Activated effector memory CD4-positive, alpha-beta T cell treated with anti-CD3 and anti-CD28 coated beads, Interleukin-2, amount 50 U/mL, for 16 hours (primary cell): Measurements from ENCODE around the gene GORASP1.

Experiments
- DNase-seq: peaks from one replicate; pipeline ENCODE4 v3.0.0-alpha.2; 2020

The GORASP1 gene

DNA sequence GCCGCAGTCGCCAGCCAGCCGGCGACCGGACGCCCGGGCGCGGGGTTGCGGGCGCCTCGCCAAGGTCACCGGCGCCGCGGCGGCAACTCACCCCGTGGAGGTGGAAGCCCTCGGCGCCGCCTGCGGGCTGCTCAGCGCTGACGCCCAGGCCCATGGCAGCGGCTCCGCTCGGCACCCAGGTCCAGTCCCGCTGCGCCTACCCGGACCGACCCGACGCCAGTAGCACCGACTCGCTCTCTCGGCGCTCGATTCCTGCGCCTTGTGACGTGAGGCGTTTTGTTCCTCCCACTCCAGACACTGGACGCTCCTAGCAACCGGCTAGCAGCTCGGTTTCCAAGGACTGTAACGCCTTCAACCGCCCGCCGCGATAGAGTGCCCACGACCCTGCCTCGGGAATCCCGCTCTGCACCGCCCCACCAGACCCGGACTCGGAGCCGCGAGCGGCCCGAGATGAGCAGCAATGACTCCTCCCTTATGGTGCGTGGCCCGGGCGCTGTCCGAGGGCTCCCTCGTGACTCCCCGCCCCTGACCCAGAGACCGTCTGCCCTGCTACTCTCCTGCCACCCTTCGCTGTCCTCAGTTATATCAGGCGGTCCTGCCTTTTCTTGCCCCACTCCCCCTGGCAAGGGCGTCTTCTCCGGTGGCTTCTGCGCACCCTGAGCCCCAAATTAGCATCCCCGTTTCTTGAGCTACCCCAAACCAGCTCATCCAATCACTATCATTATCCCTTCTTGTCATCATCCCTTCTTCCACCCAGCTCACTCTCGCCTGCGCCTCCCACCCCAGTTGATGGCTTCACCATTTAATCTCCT, at the start of gene GORASP1, which contains the start of gene TTC21A:
TSS of gene GORASP1 (minus strand) at position 240 of the 812 bp plus-strand sequence. CDS start at position 154, 86 bp downstream.
TSS of gene TTC21A (plus strand) at position 293 of the 812 bp plus-strand sequence. CDS start at position 451, 158 bp downstream.
- DNase-seq = peak; percentile 87

DNA sequence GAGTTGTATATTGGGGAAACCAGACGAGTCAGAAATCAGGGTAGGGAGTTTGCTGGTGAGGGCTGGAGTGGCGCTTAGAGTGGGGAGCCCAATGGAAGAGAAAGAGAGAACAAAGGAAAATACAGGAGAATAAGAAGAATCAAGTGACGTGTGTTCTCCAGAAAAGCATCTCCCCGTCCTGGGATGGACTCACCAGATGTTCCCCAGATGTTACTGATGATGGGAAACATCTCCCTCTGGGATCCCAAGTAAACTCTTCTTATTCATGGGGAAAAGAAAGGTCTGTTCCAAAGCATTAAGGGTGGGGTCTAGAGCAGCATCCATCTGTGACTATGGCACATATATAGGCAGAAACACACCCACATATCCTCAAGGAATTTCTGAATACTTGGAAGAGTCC, 49.0 kb upstream of the GORASP1 start:
- DNase-seq = no peak

DNA sequence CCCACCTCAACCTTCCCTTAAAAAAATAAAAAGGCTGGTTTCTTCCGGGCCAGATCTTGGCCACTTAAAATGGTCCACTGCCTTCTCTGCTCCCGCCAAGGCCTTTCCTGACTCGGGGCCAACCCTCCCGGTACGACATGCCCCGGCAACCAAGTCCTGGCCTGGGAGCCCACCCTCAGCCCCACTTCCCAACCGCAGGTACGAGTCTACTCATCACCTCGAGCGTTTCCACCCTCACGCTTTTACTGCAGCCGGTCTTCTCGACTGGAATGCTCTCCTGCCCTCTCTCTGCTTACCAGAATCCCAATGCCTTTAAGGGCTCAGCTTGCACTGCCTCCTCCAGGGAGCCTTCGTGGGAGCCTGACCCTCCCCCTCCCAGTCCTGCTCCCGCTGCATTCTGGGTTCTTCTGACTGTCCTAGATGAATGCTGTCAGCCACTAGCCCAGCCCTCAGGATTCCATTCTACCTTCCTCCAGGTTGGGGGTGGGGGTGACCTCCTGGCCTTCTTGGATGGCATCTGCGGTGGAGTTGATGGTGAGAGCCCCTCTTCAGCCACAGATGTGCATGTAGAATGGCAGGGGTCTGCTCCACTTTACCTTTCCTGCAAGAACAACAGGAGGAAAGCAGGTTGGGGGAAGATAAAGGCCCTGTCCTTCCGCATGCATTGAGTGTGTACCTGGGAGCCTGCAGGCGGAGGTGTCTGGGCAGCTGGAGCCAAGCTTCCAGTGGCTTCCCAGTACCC, 47.0 kb upstream of the GORASP1 start:
- no peak for DNase-seq

DNA sequence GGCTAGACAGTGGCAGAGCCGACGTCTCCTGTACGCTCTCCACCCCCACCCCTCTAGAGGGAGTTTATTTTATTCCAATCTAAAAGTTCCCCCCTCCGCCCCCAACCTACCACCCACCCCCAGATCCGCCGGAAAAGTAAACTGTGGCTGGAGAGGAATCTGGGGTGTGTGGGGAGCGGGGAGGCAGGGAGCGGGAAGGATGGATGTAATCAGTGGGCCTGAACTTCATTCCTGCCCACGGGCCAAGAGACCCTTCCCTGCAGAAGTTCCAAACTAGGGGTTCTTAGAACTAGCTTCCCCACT, 46.5 kb upstream of the GORASP1 start:
- no peak for DNase-seq

DNA sequence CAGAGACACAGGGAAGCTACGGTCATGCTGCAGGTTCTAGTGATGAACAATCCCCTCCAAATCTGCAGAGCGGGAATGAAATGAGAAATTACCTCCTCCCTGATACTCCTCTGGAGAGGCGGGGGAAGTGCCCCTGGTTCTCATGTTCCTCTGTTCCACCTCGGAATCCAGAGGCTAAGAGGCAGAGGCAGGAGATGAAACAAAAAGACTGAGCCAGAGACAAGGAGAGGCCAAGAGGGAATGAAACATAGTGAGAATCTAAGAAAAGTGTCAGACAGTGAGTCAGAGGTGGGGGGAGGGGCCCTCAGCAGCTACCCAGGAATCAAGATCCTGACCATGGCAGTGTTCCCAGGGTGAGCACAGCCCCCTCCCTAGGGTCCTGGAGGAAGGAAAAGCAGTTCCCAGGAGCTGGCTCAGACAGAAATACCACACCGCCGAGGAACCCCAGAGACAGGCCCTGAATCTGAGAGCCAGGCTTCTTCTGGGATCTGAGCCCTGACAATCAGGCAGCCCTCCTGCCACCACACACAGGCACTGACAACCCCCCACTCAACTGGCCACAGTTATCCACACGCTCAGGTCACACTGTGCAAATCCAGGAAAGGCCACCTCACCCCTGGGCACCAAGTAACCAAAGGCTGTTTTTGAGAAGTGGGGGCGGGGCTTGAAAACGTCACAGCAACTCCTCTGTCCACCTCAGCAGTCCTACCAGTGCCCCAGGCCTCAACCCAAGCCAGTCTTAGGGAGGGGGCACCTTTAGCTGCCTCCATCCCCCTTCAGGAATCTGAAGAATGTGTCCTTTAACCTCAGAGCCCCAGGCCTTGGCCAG, 43.6 kb upstream of the GORASP1 start:
- DNase-seq = peak; percentile 88

DNA sequence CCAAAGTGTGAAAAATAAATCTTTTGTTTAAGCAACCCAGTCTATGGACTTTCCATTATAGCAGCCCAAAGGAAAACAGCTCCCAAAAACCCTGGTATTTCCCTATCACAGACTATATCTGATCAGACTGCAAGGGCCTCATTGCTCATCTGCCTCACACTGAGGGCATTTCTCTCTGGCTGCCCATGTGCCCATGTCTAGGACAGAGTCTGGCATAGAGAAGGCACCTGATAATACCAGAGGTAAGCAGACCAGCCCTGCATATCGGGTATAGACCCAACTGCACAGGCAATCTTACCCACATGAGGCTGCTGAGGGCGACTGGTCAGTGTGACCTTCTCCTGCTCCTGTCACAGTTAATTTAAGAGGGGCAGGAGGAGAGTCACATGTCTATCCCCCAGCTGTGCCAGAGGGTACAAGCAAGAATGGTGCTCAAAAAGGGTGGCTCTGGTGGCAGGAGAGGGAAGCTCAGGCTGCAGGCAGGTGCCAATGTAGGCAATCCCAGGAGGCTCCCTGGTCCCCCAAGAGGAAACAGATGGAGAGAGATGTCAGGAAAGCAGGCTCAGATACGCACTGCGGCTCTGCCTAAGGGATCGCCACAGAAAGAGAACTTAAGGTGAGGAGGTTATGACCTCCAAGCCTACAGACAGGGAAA, 42.8 kb upstream of the GORASP1 start:
- DNase-seq = no peak

DNA sequence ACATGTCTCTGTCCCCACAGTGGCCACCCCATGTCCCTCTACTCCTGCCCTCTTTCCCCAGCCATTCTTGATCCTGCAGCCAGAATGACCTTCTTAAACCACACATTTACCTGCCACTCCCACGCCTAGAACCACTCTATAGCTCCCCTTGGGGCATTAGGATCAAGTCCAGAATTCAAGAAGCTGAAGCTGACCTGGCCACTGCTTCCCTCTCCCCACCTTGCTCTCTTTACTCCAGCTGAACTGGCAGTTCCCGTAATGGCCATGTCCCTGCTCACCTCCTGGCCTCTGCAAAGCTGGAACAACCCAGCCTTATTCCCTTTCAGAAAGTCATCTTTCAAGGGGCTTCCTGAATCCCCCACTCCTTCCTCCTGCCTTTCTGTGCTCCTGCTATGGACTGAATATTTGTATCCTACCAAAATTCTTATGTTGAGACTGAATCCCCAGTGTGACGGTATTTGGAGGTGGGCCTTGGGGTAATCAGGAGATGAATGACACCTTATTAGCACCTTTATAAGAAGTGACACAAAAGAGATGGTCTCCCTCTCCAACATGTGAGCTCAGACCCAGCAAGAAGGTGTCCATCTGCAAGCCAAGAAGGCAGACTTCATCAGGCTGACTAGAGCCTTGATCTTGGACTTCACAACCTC, 42.2 kb upstream of the GORASP1 start:
- DNase-seq = no peak

DNA sequence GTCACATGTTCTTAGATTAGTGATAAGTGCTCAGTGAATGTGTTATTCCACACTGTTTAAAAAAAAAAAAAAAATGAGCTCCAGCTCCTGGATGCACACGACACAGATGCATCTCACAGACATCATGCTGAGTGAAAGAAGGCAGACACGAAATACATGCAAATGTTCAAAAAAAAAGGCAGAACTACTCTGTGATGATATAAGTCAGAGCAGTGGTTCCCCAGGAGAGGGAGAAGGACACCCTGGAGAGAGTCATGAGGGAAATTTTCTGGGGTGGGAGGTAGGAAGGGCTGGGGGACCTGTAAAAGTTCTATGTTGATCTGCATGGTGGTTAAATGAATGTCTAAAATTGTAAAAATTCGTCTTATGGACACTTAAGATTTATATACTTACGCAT, 41.6 kb upstream of the GORASP1 start:
- no peak for DNase-seq

DNA sequence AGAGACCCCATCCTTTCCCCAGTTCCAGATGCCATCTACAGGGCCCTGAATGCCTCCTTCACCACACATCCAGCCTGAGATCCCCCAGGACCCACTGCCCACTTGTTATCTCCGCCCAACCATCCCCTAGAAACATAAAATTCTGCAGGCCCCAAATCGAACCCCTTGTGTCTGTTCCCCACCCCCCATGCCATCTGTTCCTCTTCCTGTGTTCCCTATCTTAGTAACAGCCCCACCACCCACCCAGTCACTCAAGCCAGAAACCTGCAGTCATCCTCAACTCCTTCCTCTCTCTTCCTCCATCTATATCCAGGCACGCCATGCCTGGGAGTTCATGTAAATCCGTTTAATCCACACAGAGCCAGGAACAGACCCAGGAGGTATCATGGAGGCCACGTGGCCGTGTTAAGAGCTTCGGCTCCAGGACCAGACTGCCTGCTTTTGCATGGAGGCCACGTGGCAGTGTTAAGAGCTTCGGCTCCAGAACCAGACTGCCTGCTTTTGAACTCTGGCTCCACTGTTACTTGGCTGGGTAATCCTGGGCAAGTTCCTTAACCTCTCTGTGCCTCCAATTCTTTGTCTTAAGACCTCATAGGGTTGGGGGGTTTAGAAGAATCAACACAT, 41.1 kb upstream of the GORASP1 start:
- DNase-seq = no peak

DNA sequence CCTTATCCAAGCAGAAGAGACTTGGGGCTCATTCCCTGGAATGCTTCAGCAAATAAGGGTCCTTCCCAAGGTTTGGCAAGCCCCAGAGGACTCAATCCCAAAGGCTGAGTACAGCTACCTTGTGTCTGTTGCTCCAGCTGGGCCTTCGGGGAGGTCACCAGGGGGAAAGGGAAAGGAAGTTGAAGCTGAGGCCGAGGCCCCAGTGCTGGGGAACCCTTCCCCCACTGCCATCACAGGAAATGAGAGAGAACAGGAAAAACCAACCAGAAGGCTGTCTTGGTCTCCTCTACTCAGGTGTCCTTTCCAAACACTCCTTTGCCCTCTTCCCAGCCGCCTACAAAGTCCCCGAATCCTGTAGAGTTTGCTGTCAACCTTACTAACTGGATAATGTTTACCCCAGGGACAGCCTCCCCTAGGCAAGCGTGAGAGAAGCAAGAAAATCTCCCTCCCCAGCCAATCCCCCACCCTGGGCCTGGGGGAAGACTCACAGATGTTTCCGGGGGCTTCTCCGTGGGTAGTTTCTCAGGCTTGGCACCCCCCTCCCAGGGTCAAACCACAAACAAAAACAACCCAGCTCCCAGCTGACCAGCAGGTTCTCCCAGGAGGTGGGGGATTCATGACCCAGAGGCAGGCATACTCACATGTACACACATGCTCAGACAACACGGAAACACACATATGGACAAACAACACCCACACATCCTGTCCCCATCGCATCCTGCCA, 40.4 kb upstream of the GORASP1 start:
- peak; percentile 75 for DNase-seq

DNA sequence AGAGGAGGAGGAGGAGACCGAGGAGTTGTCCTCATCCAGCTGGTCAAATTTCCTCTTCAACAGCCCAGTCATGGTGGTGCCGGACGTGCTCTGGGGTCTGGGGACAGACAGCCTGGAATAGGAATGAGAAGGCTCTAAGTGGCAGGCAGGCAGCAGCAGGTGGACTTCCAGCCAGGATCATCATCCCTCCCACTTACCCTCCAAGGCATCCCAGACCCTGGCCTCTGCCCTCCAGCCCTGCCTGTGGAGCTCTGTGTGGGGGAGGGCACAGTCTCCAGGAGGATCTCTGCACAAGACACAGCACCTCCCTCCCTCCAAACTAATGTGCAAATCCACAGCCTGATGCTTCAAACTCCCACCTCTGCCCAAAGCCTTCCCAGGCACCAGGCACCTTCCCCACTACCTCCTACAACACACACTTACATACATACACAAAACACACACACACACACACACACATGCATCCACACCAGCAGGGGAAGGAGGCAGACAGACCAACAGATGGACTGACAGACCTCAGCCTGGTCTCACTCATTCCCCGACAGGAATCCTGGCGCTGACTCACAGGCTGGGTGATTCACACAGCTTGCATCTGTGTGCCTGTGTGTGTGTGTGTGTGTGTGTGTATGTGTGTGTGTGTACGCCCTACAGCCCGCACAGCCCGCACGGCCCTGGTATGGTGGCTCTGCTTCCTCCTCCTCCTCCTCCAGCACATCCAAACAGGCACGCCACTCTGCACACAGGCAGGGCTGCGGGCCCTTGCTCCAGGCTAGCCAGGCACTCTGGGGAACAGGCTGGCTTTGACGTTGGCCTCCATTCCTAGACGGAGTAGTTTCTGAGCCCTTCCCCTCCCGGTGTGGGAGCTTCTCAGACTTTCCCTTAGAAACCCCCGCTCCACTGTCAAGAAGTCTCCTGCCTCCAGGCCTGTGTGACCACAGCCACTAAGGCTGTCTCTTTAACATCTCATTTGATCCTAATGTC, 39.5 kb upstream of the GORASP1 start:
- DNase-seq = peak; percentile 91

DNA sequence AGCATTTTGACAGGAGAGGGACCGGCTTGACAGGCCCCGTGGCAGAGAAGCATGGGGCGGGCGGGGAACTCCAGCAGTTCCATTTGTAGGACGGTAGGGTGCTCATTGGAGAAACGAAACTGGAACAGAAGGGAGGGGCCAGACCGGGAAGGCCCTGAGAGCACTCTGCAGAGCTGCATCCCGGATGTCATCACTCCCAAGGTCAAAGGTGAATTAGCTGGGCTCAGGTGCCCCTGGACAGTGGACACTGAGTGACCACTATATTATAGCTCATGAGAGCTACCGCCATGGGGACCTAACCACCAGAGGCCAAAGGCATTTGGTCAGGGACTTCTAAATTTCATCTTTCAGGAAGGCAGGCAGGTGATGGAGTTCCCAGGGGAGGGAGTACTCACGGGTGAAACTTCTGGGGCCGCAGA, 38.7 kb upstream of the GORASP1 start:
- no peak for DNase-seq

DNA sequence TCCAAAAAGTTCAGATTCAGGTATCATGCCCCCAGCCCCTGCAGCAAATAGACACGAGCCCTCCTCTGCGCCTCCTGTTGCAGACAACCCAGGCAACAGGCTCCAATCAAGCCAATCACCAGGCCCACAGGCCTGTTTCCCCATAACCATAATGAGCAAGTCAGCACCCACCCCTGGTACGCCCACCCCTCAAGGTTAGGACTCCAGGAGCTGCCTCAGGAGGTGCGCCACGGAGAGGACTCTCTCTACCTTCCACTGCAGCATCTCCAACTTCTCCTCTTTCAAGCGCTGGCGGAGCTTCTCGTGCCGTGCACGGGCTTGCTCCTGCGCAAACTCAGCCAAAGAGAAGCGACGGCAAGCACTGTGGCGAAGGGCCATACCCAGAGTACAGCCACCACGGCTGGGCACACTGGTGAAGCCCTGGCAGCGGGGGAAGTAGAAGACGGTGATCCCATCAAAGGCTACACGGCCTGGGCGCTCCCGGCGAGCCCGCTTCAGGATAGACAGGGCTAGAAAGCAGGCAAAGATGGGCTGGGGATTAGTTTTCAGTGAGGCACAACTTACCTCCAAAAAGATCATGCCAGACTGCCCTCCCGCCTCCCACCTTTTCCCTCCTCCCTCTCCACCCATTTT, 37.4 kb upstream of the GORASP1 start:
- DNase-seq = peak; percentile 62

DNA sequence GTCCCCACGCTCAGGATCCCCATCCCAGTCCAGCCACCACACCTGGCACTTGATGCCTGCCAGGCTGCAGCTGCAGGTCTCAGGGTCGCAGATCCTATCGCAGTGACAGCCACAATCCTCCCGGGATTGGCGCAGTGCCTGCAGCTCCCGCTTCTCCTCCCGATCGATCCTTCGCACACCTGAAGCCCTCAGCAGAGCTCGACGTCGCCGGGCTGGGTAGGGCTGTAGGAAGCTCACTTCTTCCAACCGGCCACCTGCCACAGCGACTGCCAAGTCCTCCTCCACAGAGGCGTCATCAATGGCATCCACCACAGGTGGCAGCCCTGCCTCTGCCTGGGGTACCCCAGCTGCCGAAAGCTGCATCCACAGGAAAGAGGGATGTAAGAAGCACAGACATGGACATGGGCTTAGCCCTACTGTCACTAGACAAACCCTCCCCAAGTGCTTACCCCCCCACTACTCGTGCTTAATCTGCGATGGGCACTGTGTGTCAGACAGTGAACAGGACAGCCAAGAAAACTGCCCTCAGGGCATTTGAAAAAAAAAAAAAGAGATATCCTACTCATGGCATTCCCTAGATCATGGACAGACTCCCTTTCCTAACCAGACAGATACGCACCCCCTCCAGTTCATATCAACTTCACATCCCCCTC, 36.8 kb upstream of the GORASP1 start:
- no peak for DNase-seq

DNA sequence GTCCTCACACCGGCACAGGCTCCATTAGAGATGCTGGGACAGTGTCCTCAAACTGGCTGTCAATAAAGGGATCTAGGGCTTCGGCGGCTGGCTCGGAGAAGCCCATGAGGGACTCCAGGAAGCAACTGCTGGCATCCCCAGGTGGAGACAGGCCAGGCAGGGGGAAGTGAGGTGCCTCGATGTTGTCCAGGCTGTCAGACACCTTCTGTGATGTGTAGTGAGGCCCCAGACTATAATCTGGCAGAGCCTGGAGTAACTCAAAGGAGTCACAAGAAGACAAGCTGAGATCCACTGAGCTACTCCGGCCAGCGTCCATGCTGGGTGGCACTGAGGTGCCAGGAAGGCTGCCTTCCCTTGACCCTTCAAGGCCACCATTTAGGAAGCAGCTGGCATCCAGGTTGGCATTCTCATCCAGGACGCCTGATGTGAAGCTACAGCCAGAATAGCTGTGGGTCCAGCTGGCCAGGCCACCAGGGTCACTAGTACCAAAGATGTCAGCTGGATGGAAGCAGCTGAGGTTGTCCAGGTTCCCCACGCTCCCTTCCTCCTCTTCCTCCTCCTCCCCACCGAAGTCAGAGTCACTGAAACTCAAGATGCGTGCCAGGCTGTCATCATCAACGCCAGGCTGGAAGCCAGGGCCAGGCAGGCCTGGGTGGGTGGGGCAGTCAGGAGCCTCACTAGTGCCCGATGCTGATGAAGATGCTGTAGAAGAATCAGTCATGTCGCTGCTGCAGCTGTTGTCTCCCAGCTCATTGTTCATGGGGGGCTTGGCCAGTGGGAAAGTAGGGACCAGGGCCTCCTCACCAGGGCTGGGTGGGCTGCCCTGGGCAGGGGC, 35.8 kb upstream of the GORASP1 start:
- peak; percentile 62 for DNase-seq

DNA sequence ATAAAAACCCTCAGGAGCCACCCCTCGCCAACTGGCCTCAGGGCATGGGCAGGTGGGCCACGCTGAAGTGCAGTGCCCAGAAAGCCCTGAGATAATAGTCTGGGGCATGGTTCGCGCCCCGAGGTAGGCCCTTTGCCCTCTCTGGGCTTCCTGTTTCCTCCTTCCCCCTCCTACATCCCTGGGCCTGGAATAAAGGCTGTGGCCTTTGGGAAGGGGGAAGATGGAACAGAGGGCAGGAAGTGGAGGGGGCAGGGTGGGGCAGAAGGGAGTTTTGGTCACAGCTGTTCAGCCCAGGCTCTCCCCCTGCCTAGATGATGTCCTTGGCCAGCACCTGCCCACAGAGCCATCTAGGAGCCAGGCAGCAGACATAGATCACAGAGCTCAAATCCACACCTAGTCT, 34.6 kb upstream of the GORASP1 start:
- no peak for DNase-seq

DNA sequence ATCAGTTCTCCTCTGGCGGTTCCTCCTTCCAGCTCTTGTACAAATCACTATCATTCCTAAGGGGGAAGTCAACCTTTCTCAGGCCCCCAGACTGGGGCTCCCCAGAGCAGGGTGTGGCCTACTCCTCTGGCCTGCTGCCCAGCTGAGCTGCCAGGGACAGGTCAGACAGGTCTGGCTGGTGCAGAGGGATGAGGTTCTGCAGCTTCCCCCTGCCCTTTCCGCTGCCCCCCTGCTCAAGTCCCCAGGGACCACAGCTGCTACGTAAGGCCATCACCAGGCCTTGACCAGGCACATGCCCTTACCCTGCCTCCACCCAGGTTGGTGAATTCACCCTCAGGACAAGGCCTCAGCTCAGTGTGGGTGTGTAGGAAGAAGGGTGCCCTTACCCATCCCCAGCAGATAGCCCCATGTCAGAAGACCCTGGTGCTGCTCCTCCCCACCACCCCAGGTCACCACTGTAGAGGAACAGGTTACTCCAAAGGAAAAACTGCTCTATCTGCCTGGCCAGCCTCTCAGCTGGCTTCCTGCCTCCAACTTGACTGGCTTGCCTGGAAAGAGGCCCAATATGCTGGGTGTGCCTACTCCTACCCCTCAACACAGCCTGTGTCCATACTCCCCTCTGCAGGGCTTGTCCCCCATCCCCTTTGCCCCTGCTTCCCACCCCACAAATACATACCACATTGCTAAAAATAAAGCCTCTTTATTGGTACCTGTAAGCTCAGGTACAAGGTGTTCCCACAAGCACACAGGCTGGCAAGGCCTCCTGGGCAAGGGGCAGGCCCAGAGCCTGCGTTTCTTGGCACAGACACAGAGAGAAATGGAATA, 34.0 kb upstream of the GORASP1 start:
- no peak for DNase-seq
